ENCODE measurements around the gene SCNN1G. TPM values are rescaled to one million over a fixed set of nuclear protein-coding genes. Genes with fewer than 3 reads are reported as not detected.
"Not testable (repeated sequence)": the region's sequence is repeated elsewhere in the genome, so short reads cannot be mapped to it uniquely, and the experiment has no call there.

The SCNN1G gene
- total RNA-seq, 1 donor from 2014 or later: not detected

- H3K4me3 Mint-ChIP-seq (ENCODE audit: unreplicated experiment): no peak overlapping the region
- H3K36me3 Mint-ChIP-seq (ENCODE audit: low read depth): no peaks in the 10 kb centered on the region
- no peaks in the 10 kb centered on the region for H3K4me1 Mint-ChIP-seq (ENCODE audit: low read depth)
- TF ChIP-seq CTCF (IDR thresholded peaks at IDR 0.05): no peak
- peaks cover 5% of the 10 kb centered on the region for H3K27me3 Mint-ChIP-seq (ENCODE audit: low read depth)
- no peak for DNase-seq (ENCODE audit: low spot score)
- no peak overlapping the region for H3K27ac Mint-ChIP-seq (ENCODE audit: unreplicated experiment)
- peaks cover 6% of the 10 kb centered on the region for H3K9me3 Mint-ChIP-seq (ENCODE audit: low read depth)
These were observed 69.8 kb downstream of the SCNN1G start for GRCh38 chr16:23252310-23252709.

GRCh38 chr16:23253650-23254049, 71.1 kb downstream of the SCNN1G start:
- H3K36me3 Mint-ChIP-seq (ENCODE audit: low read depth); DNase-seq (ENCODE audit: low spot score); H3K4me3 Mint-ChIP-seq (ENCODE audit: unreplicated experiment); H3K27ac Mint-ChIP-seq (ENCODE audit: unreplicated experiment); H3K4me1 Mint-ChIP-seq (ENCODE audit: low read depth); H3K9me3 Mint-ChIP-seq (ENCODE audit: low read depth): not testable (repeated sequence)
- peaks cover 13% of the 10 kb centered on the region for H3K27me3 Mint-ChIP-seq (ENCODE audit: low read depth)

- H3K27ac Mint-ChIP-seq (ENCODE audit: unreplicated experiment): no peak overlapping the region
- no peaks in the 10 kb centered on the region for H3K4me1 Mint-ChIP-seq (ENCODE audit: low read depth)
- DNase-seq (ENCODE audit: low spot score): no peak
- H3K4me3 Mint-ChIP-seq (ENCODE audit: unreplicated experiment): no peak overlapping the region
- peaks cover 13% of the 10 kb centered on the region for H3K27me3 Mint-ChIP-seq (ENCODE audit: low read depth)
- no peak for TF ChIP-seq CTCF (IDR thresholded peaks at IDR 0.05)
- H3K9me3 Mint-ChIP-seq (ENCODE audit: low read depth): peaks cover 6% of the 10 kb centered on the region
- no peaks in the 10 kb centered on the region for H3K36me3 Mint-ChIP-seq (ENCODE audit: low read depth)
These were observed 71.8 kb downstream of the SCNN1G start for GRCh38 chr16:23254338-23254737.

- peaks cover 3% of the 10 kb centered on the region for H3K9me3 Mint-ChIP-seq (ENCODE audit: low read depth)
- H3K4me1 Mint-ChIP-seq (ENCODE audit: low read depth): no peaks in the 10 kb centered on the region
- TF ChIP-seq CTCF (IDR thresholded peaks at IDR 0.05): no peak
These were observed 72.5 kb downstream of the SCNN1G start for GRCh38 chr16:23255000-23255399.

GRCh38 chr16:23256440-23256839, 73.9 kb downstream of the SCNN1G start:
- H3K9me3 Mint-ChIP-seq (ENCODE audit: low read depth): no peaks in the 10 kb centered on the region
- DNase-seq (ENCODE audit: low spot score): no peak
- no peak overlapping the region for H3K27ac Mint-ChIP-seq (ENCODE audit: unreplicated experiment)
- peaks cover 15% of the 10 kb centered on the region for H3K27me3 Mint-ChIP-seq (ENCODE audit: low read depth)
- no peak for TF ChIP-seq CTCF (IDR thresholded peaks at IDR 0.05)
- no peak overlapping the region for H3K4me3 Mint-ChIP-seq (ENCODE audit: unreplicated experiment)
- H3K36me3 Mint-ChIP-seq (ENCODE audit: low read depth): no peaks in the 10 kb centered on the region
- no peaks in the 10 kb centered on the region for H3K4me1 Mint-ChIP-seq (ENCODE audit: low read depth)

More at GRCh38 chr16:23255000-23255399, 72.5 kb downstream of the SCNN1G start:
- H3K4me3 Mint-ChIP-seq (ENCODE audit: unreplicated experiment): no peak overlapping the region
- H3K27ac Mint-ChIP-seq (ENCODE audit: unreplicated experiment): no peak overlapping the region
- no peak for DNase-seq (ENCODE audit: low spot score)
- peaks cover 15% of the 10 kb centered on the region for H3K27me3 Mint-ChIP-seq (ENCODE audit: low read depth)
- no peaks in the 10 kb centered on the region for H3K36me3 Mint-ChIP-seq (ENCODE audit: low read depth)

- no peak overlapping the region for H3K4me3 Mint-ChIP-seq (ENCODE audit: unreplicated experiment)
- H3K27me3 Mint-ChIP-seq (ENCODE audit: low read depth): peaks cover 15% of the 10 kb centered on the region
- TF ChIP-seq CTCF (IDR thresholded peaks at IDR 0.05): no peak
- H3K9me3 Mint-ChIP-seq (ENCODE audit: low read depth): no peaks in the 10 kb centered on the region
- H3K4me1 Mint-ChIP-seq (ENCODE audit: low read depth): no peaks in the 10 kb centered on the region
- no peak for DNase-seq (ENCODE audit: low spot score)
- no peak overlapping the region for H3K27ac Mint-ChIP-seq (ENCODE audit: unreplicated experiment)
- H3K36me3 Mint-ChIP-seq (ENCODE audit: low read depth): no peaks in the 10 kb centered on the region
These were observed 75.1 kb downstream of the SCNN1G start for GRCh38 chr16:23257682-23258081.
